ENCODE results near the gene CFDP1.

Gene CFDP1

GRCh38 chr16:75252049-75252864 is 181.0 kb downstream of the CFDP1 start:
- Histone ChIP-seq H3K27ac (ENCODE audit: extremely low read depth, low read depth, low read length) (peak overlapping the region; percentile 45), H3K4me1 (ENCODE audit: control insufficient read depth, insufficient read depth, low read length) (peaks cover 10% of the 10 kb centered on the region), H3K36me3 (ENCODE audit: control insufficient read depth in 2 of 2, insufficient read depth in 1 of 2, low read length in 2 of 2) (peaks cover 0 to 6% of the 10 kb centered on the region in 2 experiments; a peak in 1 of 3 replicates), H3K4me3 (ENCODE audit: low read depth, low read length) (no peak overlapping the region), H3K9me3 (ENCODE audit: control insufficient read depth, insufficient read depth, low read depth, low read length) (no peaks in the 10 kb centered on the region)
- TF ChIP-seq KLF9 (tag by site-specific recombination; IDR thresholded peaks at IDR 0.05; ENCODE audit: low read depth) (peak; percentile 74), ZNF169 (tag by site-specific recombination; IDR thresholded peaks at IDR 0.05) (no peak), ZNF843 (tag by site-specific recombination; IDR thresholded peaks at IDR 0.05) (0 out of 2 replicates have a peak, but pooled peaks have one; percentile 36), MYNN (tag by site-specific recombination; IDR thresholded peaks at IDR 0.05; ENCODE audit: borderline replicate concordance) (no peak), ZNF280C (tag by site-specific recombination; IDR thresholded peaks at IDR 0.05) (no peak), ZNF600 (tag by site-specific recombination; IDR thresholded peaks at IDR 0.05) (0 out of 2 replicates have a peak, but pooled peaks have one; percentile 31), PATZ1 (tag by site-specific recombination; IDR thresholded peaks at IDR 0.05) (peak; percentile 41; the same call in 1 of the 2 replicates), SP3 (tag by site-specific recombination; IDR thresholded peaks at IDR 0.05) (peak; percentile 14; the same call in 1 of the 2 replicates), TCF7L2 (IDR thresholded peaks at IDR 0.05; ENCODE audit: borderline replicate concordance, low read depth, low read length) (no peak), ZNF629 (tag by site-specific recombination; IDR thresholded peaks at IDR 0.05) (no peak), PRDM10 (tag by site-specific recombination; IDR thresholded peaks at IDR 0.05) (no peak; the same call in 1 of the 2 replicates), SP7 (tag by site-specific recombination; IDR thresholded peaks at IDR 0.05) (0 out of 2 replicates have a peak, but pooled peaks have one; percentile 36), ZBTB17 (tag by site-specific recombination; IDR thresholded peaks at IDR 0.05) (0 out of 2 replicates have a peak, but pooled peaks have one; percentile 24)
- ChIA-PET POLR2A (interaction anchor here (0.7 kb wide), 1 partner anchor 267 kb away, joined by 3 read pairs; the partner anchor contains the start of gene WDR59), CTCF (no interaction called here)

- Histone ChIP-seq H3K4me1 (ENCODE audit: control insufficient read depth, insufficient read depth, low read length) (peaks cover 7% of the 10 kb centered on the region), H3K36me3 (ENCODE audit: control insufficient read depth in 2 of 2, insufficient read depth in 1 of 2, low read length in 2 of 2) (peaks cover 0 to 9% of the 10 kb centered on the region in 2 experiments; a peak in 1 of 3 replicates), H3K9me3 (ENCODE audit: control insufficient read depth, insufficient read depth, low read depth, low read length) (no peaks in the 10 kb centered on the region), H3K4me3 (ENCODE audit: low read depth, low read length) (peak within 1 kb of the TSS; percentile 67), H3K27ac (ENCODE audit: extremely low read depth, low read depth, low read length) (peak within 1 kb of the TSS; percentile 69)
- POLR2A ChIA-PET: interaction anchor here (0.7 to 1.9 kb wide), 3 partner anchors 54 to 266 kb away, joined by 3 to 6 read pairs (median 5); partner anchors contain the start of gene WDR59
- CTCF ChIA-PET: interaction anchor here (1.5 kb wide), 1 partner anchor 134 kb away, joined by 7 read pairs; no protein-coding TSS in a partner anchor
- peak; percentile 7; the same call in 1 of the 2 replicates for TF ChIP-seq ZNF76 (tag by site-specific recombination; IDR thresholded peaks at IDR 0.05; ENCODE audit: borderline replicate concordance, low read depth)
- no peak for TF ChIP-seq ZNF645 (tag by site-specific recombination; IDR thresholded peaks at IDR 0.05)
- no peak for TF ChIP-seq ZNF510 (tag by site-specific recombination; IDR thresholded peaks at IDR 0.05; ENCODE audit: insufficient replicate concordance)
- TF ChIP-seq ZBTB20 (tag by site-specific recombination; IDR thresholded peaks at IDR 0.05): peak; percentile 65
- peak; percentile 36; the same call in 1 of the 2 replicates for TF ChIP-seq ZNF561 (tag by site-specific recombination; IDR thresholded peaks at IDR 0.05; ENCODE audit: borderline replicate concordance)
- 0 out of 2 replicates have a peak, but pooled peaks have one; percentile 22 for TF ChIP-seq HOXC10 (CRISPR knock-in tag; IDR thresholded peaks at IDR 0.05)
- 0 out of 2 replicates have a peak, but pooled peaks have one; percentile 13 for TF ChIP-seq ZNF626 (tag by site-specific recombination; IDR thresholded peaks at IDR 0.05)
- TF ChIP-seq GLIS2 (tag by site-specific recombination; IDR thresholded peaks at IDR 0.05): 0 out of 2 replicates have a peak, but pooled peaks have one; percentile 12
- TF ChIP-seq ZNF600 (tag by site-specific recombination; IDR thresholded peaks at IDR 0.05): no peak
- TF ChIP-seq SP3 (tag by site-specific recombination; IDR thresholded peaks at IDR 0.05): 0 out of 2 replicates have a peak, but pooled peaks have one; percentile 21
Observed at GRCh38 chr16:75251280-75252048, 181.8 kb downstream of the CFDP1 start, which contains the start of gene BCAR1. Gene BCAR1, minus strand, starts transcription at chr16:75251624. Its CDS starts 142 bp downstream, at chr16:75251482.
